Left colon (tissue), 2 donors: ENCODE data around the gene CAB39L. TPM values are rescaled to one million over a fixed set of nuclear protein-coding genes. Genes with fewer than 3 reads are reported as not detected.
"Not testable (repeated sequence)": the region's sequence is repeated elsewhere in the genome, so short reads cannot be mapped to it uniquely, and the experiment has no call there.

ENCODE experiments used
- ATAC-seq: fragments of 200-7000 bp; cut with Tn5 transposase; one replicate; pipeline ENCODE4 v1.9.1; 2020; ENCODE audit warnings: mild to moderate bottlenecking, moderate library complexity
- DNase-seq, 2 donors: peaks; one replicate each; pipeline ENCODE4 v3.0.0-alpha.2; 2020
- intact Hi-C, 2 donors: fragments of 100-400 bp; cut with DNase I in 1 of 2; cut with micrococcal nuclease in 1 of 2; formaldehyde crosslinking; loops; one replicate each; pipeline versions ENCODE4 v1.11.2 to v1.14.0; 2022; cut with DNase I, micrococcal nuclease
- total RNA-seq, 2 donors: library from RNA; stranded (reverse); fragmentation: NEBNext Ultra II Directional; extraction: Animal tissue kit (Norgen Biotek cat#: 25700); gene quantifications; one replicate each; pipeline ENCODE4 v1.2.1, GENCODE V29; 2021
- donor health status: DM: no; HTN: no; CAD: no.
- donor health status: DM: yes; HTN: yes; CAD: no.

Gene CAB39L
- total RNA-seq, 2 donors from 2014 or later: 6.8 to 13.5 TPM

- intact Hi-C loops: loop anchor here (5.0 to 10.0 kb wide), 2 partner anchors 301 to 304 kb away; no protein-coding TSS in a partner anchor
- DNase-seq (no peak), ATAC-seq (peak; percentile 58)
Measured at GRCh38 chr13:49303533-49304252, 140.2 kb downstream of the CAB39L start.

GRCh38 chr13:49302817-49303216, 141.0 kb downstream of the CAB39L start:
- DNase-seq: no peak
- intact Hi-C loops: loop anchor here (5.0 to 10.0 kb wide), 2 partner anchors 302 to 304 kb away; no protein-coding TSS in a partner anchor

GRCh38 chr13:49302222-49302621, 141.6 kb downstream of the CAB39L start:
- no peak for DNase-seq
- no peak for ATAC-seq
- intact Hi-C loops: loop anchor here (5.0 to 10.0 kb wide), 2 partner anchors 303 to 305 kb away; no protein-coding TSS in a partner anchor

More at GRCh38 chr13:49302817-49303216, 141.0 kb downstream of the CAB39L start:
- ATAC-seq: no peak

GRCh38 chr13:49300739-49301589, 142.9 kb downstream of the CAB39L start:
- intact Hi-C loops: loop anchor here (2.0 to 10.0 kb wide), 3 partner anchors 136 to 306 kb away; no protein-coding TSS in a partner anchor
- DNase-seq (peak; percentile 58 to 61), ATAC-seq (peak; percentile 89)

GRCh38 chr13:49300276-49300675, 143.6 kb downstream of the CAB39L start:
- no peak for DNase-seq
- intact Hi-C loops: loop anchor here (2.0 to 10.0 kb wide), 3 partner anchors 137 to 307 kb away; no protein-coding TSS in a partner anchor
- ATAC-seq: no peak

- ATAC-seq (no peak), DNase-seq (no peak)
- intact Hi-C loops: no loop called here
Measured at GRCh38 chr13:49298903-49299605, 144.8 kb downstream of the CAB39L start.

- ATAC-seq (no peak), DNase-seq (no peak)
- intact Hi-C loops: no loop called here
Measured at GRCh38 chr13:49298416-49298815, 145.4 kb downstream of the CAB39L start.

GRCh38 chr13:49297338-49297737, 146.5 kb downstream of the CAB39L start:
- ATAC-seq: no peak
- no peak for DNase-seq
- intact Hi-C loops: no loop called here

- no peak for DNase-seq
- no peak for ATAC-seq
- intact Hi-C loops: no loop called here
Measured at GRCh38 chr13:49296659-49297058, 147.2 kb downstream of the CAB39L start.

GRCh38 chr13:49295244-49295643, 148.6 kb downstream of the CAB39L start:
- no peak for ATAC-seq
- intact Hi-C loops: no loop called here
- no peak for DNase-seq

- ATAC-seq, DNase-seq, intact Hi-C loops: not testable (repeated sequence)
Measured at GRCh38 chr13:49294723-49295122, 149.1 kb downstream of the CAB39L start.

- ATAC-seq (no peak), DNase-seq (peak; percentile 42 to 57)
- intact Hi-C loops: no loop called here
Measured at GRCh38 chr13:49292742-49293486, 150.9 kb downstream of the CAB39L start.

- intact Hi-C loops: no loop called here
- DNase-seq: no peak
- no peak for ATAC-seq
Measured at GRCh38 chr13:49288458-49288857, 155.4 kb downstream of the CAB39L start.

GRCh38 chr13:49287995-49288394, 155.9 kb downstream of the CAB39L start:
- intact Hi-C loops: no loop called here
- ATAC-seq: no peak
- DNase-seq: no peak

- intact Hi-C loops: no loop called here
- ATAC-seq (no peak), DNase-seq (no peak)
Measured at GRCh38 chr13:49279885-49280284, 164.0 kb downstream of the CAB39L start.

- ATAC-seq (no peak), DNase-seq (no peak)
- intact Hi-C loops: no loop called here
Measured at GRCh38 chr13:49279112-49279511, 164.8 kb downstream of the CAB39L start.

- no peak for DNase-seq
- no peak for ATAC-seq
- intact Hi-C loops: no loop called here
Measured at GRCh38 chr13:49278211-49278610, 165.7 kb downstream of the CAB39L start.

- intact Hi-C loops: no loop called here
- peak; percentile 92 for ATAC-seq
Measured at GRCh38 chr13:49272296-49272695, 171.6 kb downstream of the CAB39L start.

More at GRCh38 chr13:49272296-49272695, 171.6 kb downstream of the CAB39L start:
- DNase-seq: no peak
